DND-41 (cell line): Measurements from ENCODE around the gene VPS36.
"Not testable (repeated sequence)": the region's sequence is repeated elsewhere in the genome, so short reads cannot be mapped to it uniquely, and the experiment has no call there.

Experiments
- EZH2 ChIP-seq: IDR thresholded peaks from 3 replicates; pipeline ENCODE4 v1.6.1; 2012; ENCODE audit warnings: borderline replicate concordance, low read depth, mild to moderate bottlenecking, moderate library complexity, low read length, inconsistent platforms; ENCODE audit not compliant: severe bottlenecking
- TF ChIP-seq, protein P1 (sequence below): IDR thresholded peaks from 2 replicates; pipeline ENCODE4 v1.5.1; 2012; ENCODE audit warnings: borderline replicate concordance, low read length, moderate library complexity, mild to moderate bottlenecking; ENCODE audit not compliant: poor library complexity, severe bottlenecking; ENCODE audit errors: extremely low read depth

- TF ChIP-seq, protein P1, sequence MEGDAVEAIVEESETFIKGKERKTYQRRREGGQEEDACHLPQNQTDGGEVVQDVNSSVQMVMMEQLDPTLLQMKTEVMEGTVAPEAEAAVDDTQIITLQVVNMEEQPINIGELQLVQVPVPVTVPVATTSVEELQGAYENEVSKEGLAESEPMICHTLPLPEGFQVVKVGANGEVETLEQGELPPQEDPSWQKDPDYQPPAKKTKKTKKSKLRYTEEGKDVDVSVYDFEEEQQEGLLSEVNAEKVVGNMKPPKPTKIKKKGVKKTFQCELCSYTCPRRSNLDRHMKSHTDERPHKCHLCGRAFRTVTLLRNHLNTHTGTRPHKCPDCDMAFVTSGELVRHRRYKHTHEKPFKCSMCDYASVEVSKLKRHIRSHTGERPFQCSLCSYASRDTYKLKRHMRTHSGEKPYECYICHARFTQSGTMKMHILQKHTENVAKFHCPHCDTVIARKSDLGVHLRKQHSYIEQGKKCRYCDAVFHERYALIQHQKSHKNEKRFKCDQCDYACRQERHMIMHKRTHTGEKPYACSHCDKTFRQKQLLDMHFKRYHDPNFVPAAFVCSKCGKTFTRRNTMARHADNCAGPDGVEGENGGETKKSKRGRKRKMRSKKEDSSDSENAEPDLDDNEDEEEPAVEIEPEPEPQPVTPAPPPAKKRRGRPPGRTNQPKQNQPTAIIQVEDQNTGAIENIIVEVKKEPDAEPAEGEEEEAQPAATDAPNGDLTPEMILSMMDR, result not testable (repeated sequence)
- TF ChIP-seq EZH2, result not testable (repeated sequence)
These were observed 47.5 kb upstream of the VPS36 start for GRCh38 chr13:52497979-52498378.
